GM18519 (cell line): Measurements from ENCODE around the gene ZMYND10.

Experiments
- ATAC-seq: cut with Tn5 transposase; IDR thresholded peaks from one replicate; pipeline ENCODE4 v1.9.1; 2021; ENCODE audit warnings: mild to moderate bottlenecking, moderate library complexity; ENCODE audit not compliant: unreplicated experiment, low FRiP score

ZMYND10 gene

GRCh38 chr3:50350213-50350526, 4.6 kb upstream of the ZMYND10 start:
- no peak for ATAC-seq

GRCh38 chr3:50347187-50347813, 1.8 kb upstream of the ZMYND10 start:
- no peak for ATAC-seq

GRCh38 chr3:50345008-50345407, 524 bp downstream of the ZMYND10 start:
- no peak for ATAC-seq

GRCh38 chr3:50342813-50343633, 2.5 kb downstream of the ZMYND10 start:
- no peak for ATAC-seq

GRCh38 chr3:50341996-50342650, 3.4 kb downstream of the ZMYND10 start:
- no peak for ATAC-seq

GRCh38 chr3:50341537-50341936, 4.0 kb downstream of the ZMYND10 start:
- no peak for ATAC-seq

GRCh38 chr3:50340448-50341329, 4.8 kb downstream of the ZMYND10 start, which contains the start of gene RASSF1:
Gene RASSF1 (minus strand): TSS chr3:50340836. CDS start chr3:50340805, 31 bp downstream.
- no peak for ATAC-seq

- no peak for ATAC-seq
Measured at GRCh38 chr3:50340147-50340447, 5.4 kb downstream of the ZMYND10 start.

- ATAC-seq: no peak
Measured at GRCh38 chr3:50339485-50340146, 5.9 kb downstream of the ZMYND10 start.

- no peak for ATAC-seq
Measured at GRCh38 chr3:50338965-50339364, 6.6 kb downstream of the ZMYND10 start.

- peak; percentile 66 for ATAC-seq
Measured at GRCh38 chr3:50337175-50337861, 8.2 kb downstream of the ZMYND10 start.

- peak; percentile 16 for ATAC-seq
Measured at GRCh38 chr3:50336452-50337174, 8.9 kb downstream of the ZMYND10 start.

GRCh38 chr3:50334339-50335075, 11.0 kb downstream of the ZMYND10 start:
- ATAC-seq: no peak

- no peak for ATAC-seq
Measured at GRCh38 chr3:50333744-50334328, 11.7 kb downstream of the ZMYND10 start.

GRCh38 chr3:50331364-50331907, 14.1 kb downstream of the ZMYND10 start:
- no peak for ATAC-seq

GRCh38 chr3:50330330-50330729, 15.2 kb downstream of the ZMYND10 start:
- ATAC-seq: no peak

- peak; percentile 63 for ATAC-seq
Measured at GRCh38 chr3:50327943-50328691, 17.4 kb downstream of the ZMYND10 start, which contains the start of gene TUSC2. Gene TUSC2 (minus strand): TSS chr3:50328223. CDS start chr3:50328099, 124 bp downstream.
